BE2C (cell line): ENCODE measurements around the gene SLIRP.
"Not testable (repeated sequence)": the region's sequence is repeated elsewhere in the genome, so short reads cannot be mapped to it uniquely, and the experiment has no call there.

Source experiments
- DNase-seq: peaks from one replicate; pipeline ENCODE4 v3.0.0-alpha.2; 2020
- H3K27me3 ChIP-seq: fragments of 250-450 bp; sonication (Bioruptor Pico); 2 replicates; pipeline ENCODE4 v1.5.1; 2020; ENCODE audit warnings: mild to moderate bottlenecking
- H3K36me3 ChIP-seq: fragments of 250-450 bp; sonication (Bioruptor Pico); 2 replicates; pipeline ENCODE4 v1.5.1; 2020; ENCODE audit warnings: mild to moderate bottlenecking
- H3K4me1 ChIP-seq: fragments of 250-450 bp; sonication (Bioruptor Pico); 2 replicates; pipeline ENCODE4 v1.5.1; 2020
- H3K4me3 ChIP-seq: 2 replicates; pipeline ENCODE4 v1.5.1; 2011; ENCODE audit warnings: low read depth, low read length
- H3K9me3 ChIP-seq: fragments of 250-450 bp; sonication (Bioruptor Pico); 2 replicates; pipeline ENCODE4 v1.5.1; 2020
- CTCF ChIP-seq: IDR thresholded peaks from 2 replicates; pipeline ENCODE4 v1.5.1; 2012; ENCODE audit warnings: mild to moderate bottlenecking, low read depth, low read length

SLIRP gene

GRCh38 chr14:77722301-77722700, 14.4 kb downstream of the SLIRP start:
- Histone ChIP-seq H3K36me3 (peaks cover 96% of the 10 kb centered on the region), H3K4me3 (no peak overlapping the region), H3K4me1 (no peaks in the 10 kb centered on the region), H3K27me3 (no peaks in the 10 kb centered on the region), H3K9me3 (no peaks in the 10 kb centered on the region)
- DNase-seq, result no peak
- TF ChIP-seq CTCF, result no peak

GRCh38 chr14:77730976-77731497, 23.1 kb downstream of the SLIRP start:
- no peak overlapping the region for H3K4me3 ChIP-seq
- H3K4me1 ChIP-seq, result no peaks in the 10 kb centered on the region
- no peaks in the 10 kb centered on the region for H3K9me3 ChIP-seq
- DNase-seq, result no peak
- H3K36me3 ChIP-seq, result peaks cover 98% of the 10 kb centered on the region
- TF ChIP-seq CTCF, result no peak
- no peaks in the 10 kb centered on the region for H3K27me3 ChIP-seq

- no peak for TF ChIP-seq CTCF
- no peaks in the 10 kb centered on the region for H3K9me3 ChIP-seq
- no peak for DNase-seq
- H3K4me1 ChIP-seq, result no peaks in the 10 kb centered on the region
- H3K4me3 ChIP-seq, result no peak overlapping the region
- H3K27me3 ChIP-seq, result no peaks in the 10 kb centered on the region
- peaks cover 78% of the 10 kb centered on the region for H3K36me3 ChIP-seq
Measured at GRCh38 chr14:77738559-77739250, 30.8 kb downstream of the SLIRP start.

GRCh38 chr14:77741438-77741837, 33.5 kb downstream of the SLIRP start:
- Histone ChIP-seq H3K4me1 (no peaks in the 10 kb centered on the region), H3K4me3 (no peak overlapping the region), H3K27me3 (no peaks in the 10 kb centered on the region), H3K9me3 (no peaks in the 10 kb centered on the region), H3K36me3 (peaks cover 64% of the 10 kb centered on the region)
- TF ChIP-seq CTCF, result no peak
- no peak for DNase-seq

- Histone ChIP-seq H3K36me3 (peaks cover 59% of the 10 kb centered on the region), H3K4me3 (no peak overlapping the region), H3K27me3 (no peaks in the 10 kb centered on the region), H3K9me3 (no peaks in the 10 kb centered on the region), H3K4me1 (no peaks in the 10 kb centered on the region)
- DNase-seq, result no peak
- no peak for TF ChIP-seq CTCF
Measured at GRCh38 chr14:77746064-77746702, 38.3 kb downstream of the SLIRP start.

GRCh38 chr14:77747425-77747824, 39.5 kb downstream of the SLIRP start:
- not testable (repeated sequence) for H3K9me3 ChIP-seq, DNase-seq, H3K27me3 ChIP-seq, H3K4me3 ChIP-seq, H3K4me1 ChIP-seq
- peaks cover 61% of the 10 kb centered on the region for H3K36me3 ChIP-seq
